GM13976 (cell line): Measurements from ENCODE around the gene PNLIP.

Experiments
- DNase-seq: peaks from one replicate; pipeline ENCODE4 v3.0.0; 2012; ENCODE audit warnings: low spot score
- in situ Hi-C: fragments of 300-500 bp; cut with MboI; formaldehyde crosslinking; loops from one replicate; pipeline ENCODE4 v1.12.0; 2022; ENCODE audit warnings: low sequenced_read_pairs, mixed read lengths, inconsistent platforms; ENCODE audit not compliant: unreplicated experiment
- TF ChIP-seq, protein P1 (sequence below): IDR thresholded peaks from 2 replicates; pipeline ENCODE4 v1.5.1; 2012; ENCODE audit warnings: borderline replicate concordance, mild to moderate bottlenecking; ENCODE audit not compliant: insufficient read depth; ENCODE audit errors: extremely low read depth, missing control alignments, control extremely low read depth

Gene PNLIP

GRCh38 chr10:116524736-116525135, 21.0 kb upstream of the PNLIP start:
- DNase-seq: no peak
- TF ChIP-seq, protein P1, sequence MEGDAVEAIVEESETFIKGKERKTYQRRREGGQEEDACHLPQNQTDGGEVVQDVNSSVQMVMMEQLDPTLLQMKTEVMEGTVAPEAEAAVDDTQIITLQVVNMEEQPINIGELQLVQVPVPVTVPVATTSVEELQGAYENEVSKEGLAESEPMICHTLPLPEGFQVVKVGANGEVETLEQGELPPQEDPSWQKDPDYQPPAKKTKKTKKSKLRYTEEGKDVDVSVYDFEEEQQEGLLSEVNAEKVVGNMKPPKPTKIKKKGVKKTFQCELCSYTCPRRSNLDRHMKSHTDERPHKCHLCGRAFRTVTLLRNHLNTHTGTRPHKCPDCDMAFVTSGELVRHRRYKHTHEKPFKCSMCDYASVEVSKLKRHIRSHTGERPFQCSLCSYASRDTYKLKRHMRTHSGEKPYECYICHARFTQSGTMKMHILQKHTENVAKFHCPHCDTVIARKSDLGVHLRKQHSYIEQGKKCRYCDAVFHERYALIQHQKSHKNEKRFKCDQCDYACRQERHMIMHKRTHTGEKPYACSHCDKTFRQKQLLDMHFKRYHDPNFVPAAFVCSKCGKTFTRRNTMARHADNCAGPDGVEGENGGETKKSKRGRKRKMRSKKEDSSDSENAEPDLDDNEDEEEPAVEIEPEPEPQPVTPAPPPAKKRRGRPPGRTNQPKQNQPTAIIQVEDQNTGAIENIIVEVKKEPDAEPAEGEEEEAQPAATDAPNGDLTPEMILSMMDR: no peak
- in situ Hi-C loops: no loop called here

GRCh38 chr10:116526219-116526618, 19.5 kb upstream of the PNLIP start:
- TF ChIP-seq, protein P1: no peak
- DNase-seq: no peak
- in situ Hi-C loops: no loop called here

GRCh38 chr10:116536810-116537209, 8.9 kb upstream of the PNLIP start:
- DNase-seq: no peak
- TF ChIP-seq, protein P1: no peak
- in situ Hi-C loops: no loop called here

DNA sequence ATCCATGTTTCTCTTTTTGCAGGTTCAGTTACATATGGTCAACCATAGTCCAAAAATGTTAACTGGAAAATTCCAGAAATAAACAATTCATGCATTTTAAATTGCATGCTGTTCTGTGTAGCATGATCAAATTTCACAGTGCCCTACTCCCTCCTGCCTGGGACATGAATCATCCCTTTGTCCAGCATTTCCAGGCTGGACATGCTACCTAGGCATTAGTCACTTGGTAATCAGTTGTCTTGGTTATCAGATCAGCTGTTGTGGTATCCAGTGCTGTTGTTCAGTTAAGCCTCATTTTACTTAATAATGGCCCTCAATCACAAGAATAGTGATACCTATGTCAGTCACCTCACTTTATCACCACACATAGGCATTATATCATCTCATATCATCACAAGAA, 7.3 kb upstream of the PNLIP start:
- in situ Hi-C loops: no loop called here
- TF ChIP-seq, protein P1: no peak
- DNase-seq: no peak

DNA sequence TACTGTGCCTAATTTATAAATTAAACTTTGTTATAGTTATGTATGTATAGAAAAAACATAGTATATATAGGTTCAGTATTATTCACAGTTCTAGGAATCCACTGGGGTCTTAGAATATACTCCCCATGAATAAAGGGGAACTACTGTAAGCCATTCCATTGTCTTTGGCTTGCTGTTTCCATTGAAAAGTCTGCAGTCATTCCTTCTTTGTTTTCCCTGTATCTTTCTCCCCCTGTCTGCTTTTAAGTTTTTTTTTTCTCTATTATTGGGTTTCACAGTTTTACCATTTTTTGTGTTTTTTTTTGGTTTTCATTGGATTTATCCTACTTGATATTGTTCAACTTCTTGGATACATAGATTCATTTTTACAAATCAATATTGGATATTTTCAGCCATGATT, 6.7 kb upstream of the PNLIP start:
- no peak for DNase-seq
- in situ Hi-C loops: no loop called here
- TF ChIP-seq, protein P1: no peak

DNA sequence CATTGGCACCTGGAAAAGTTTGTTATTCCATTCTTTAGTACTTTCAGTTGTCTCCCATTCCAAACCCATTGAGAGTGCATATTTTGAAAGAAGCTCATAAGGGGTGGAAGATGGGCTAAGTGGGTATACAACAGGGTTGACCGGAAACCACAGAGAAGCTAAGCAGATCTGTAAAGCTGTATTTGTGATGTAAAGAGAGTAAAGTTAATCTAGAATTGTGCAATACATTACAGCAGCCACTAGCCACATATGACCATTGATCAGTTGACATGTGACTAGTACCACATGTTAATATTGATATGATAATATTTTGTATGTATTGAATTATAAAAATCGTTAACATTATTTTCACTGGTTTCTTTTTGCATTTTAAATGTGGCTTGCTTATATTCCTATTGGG, 4.9 kb upstream of the PNLIP start:
- TF ChIP-seq, protein P1: no peak
- in situ Hi-C loops: no loop called here
- DNase-seq: no peak
